Body of pancreas (tissue), 4 donors: ENCODE data around the gene NDUFAF4.

ENCODE experiments used
- POLR2A ChIP-seq, 3 donors: fragments of 450-650 bp; IDR thresholded peaks; one replicate each; pipeline ENCODE4 v1.6.1; 2016; ENCODE audit warnings: antibody characterized with exemption in 3 of 3, mild to moderate bottlenecking in 2 of 3
- TF ChIP-seq, protein P1 (sequence below), 7 experiments: fragments of 450-650 bp in 4 of 7; fragments of 200-600 bp in 3 of 7; sonication (generic) in 3 of 7; IDR thresholded peaks; one replicate each; pipeline ENCODE4 v1.5.1; 2016 to 2019; ENCODE audit warnings: antibody characterized with exemption in 7 of 7

GRCh38 chr6:96923871-96924493 lies 26.3 kb upstream of the NDUFAF4 start:
- TF ChIP-seq, protein P1, sequence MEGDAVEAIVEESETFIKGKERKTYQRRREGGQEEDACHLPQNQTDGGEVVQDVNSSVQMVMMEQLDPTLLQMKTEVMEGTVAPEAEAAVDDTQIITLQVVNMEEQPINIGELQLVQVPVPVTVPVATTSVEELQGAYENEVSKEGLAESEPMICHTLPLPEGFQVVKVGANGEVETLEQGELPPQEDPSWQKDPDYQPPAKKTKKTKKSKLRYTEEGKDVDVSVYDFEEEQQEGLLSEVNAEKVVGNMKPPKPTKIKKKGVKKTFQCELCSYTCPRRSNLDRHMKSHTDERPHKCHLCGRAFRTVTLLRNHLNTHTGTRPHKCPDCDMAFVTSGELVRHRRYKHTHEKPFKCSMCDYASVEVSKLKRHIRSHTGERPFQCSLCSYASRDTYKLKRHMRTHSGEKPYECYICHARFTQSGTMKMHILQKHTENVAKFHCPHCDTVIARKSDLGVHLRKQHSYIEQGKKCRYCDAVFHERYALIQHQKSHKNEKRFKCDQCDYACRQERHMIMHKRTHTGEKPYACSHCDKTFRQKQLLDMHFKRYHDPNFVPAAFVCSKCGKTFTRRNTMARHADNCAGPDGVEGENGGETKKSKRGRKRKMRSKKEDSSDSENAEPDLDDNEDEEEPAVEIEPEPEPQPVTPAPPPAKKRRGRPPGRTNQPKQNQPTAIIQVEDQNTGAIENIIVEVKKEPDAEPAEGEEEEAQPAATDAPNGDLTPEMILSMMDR (IDR thresholded peaks at IDR 0.05), result peak in 2 of 7 experiments; percentile 15 to 17
- TF ChIP-seq POLR2A (IDR thresholded peaks at IDR 0.05), result peak; percentile 38 to 85 (median 80)
